Common myeloid progenitor, CD34-positive (primary cell): Measurements from ENCODE around the gene PCLO.

Source experiments
- CTCF ChIA-PET: fragments of 350-600 bp; sonication (Branson Sonifier 250); formaldehyde crosslinking; loops from one replicate; lab custom pipeline; 2021; ENCODE audit warnings: antibody characterized with exemption; lab: Charles Lee
- POLR2A ChIA-PET: fragments of 350-600 bp; sonication (Branson Sonifier 250); formaldehyde crosslinking; loops from one replicate; lab custom pipeline; 2021; ENCODE audit warnings: antibody characterized with exemption; lab: Charles Lee
- DNase-seq, 3 donors: peaks; one replicate each; pipeline versions ENCODE4 v3.0.0 to v3.0.0-alpha.2; 2013
- H3K27ac ChIP-seq, 2 experiments: 1 replicate in 1 of 2; 2 replicates in 1 of 2; pipeline ENCODE4 v1.7.0; 2013; ENCODE audit warnings: inconsistent platforms in 2 of 2, low read length in 2 of 2, mild to moderate bottlenecking in 2 of 2, low read depth in 1 of 2, moderate library complexity in 1 of 2; ENCODE audit not compliant: severe bottlenecking in 2 of 2, insufficient read depth in 1 of 2, poor library complexity in 1 of 2
- H3K27me3 ChIP-seq, 5 experiments: replicated peaks in 2 of 5; 1 replicate in 3 of 5; 2 replicates in 2 of 5; pipeline versions ENCODE4 v1.6.1 to v1.7.0; 2013; ENCODE audit warnings: low read length in 4 of 5, mild to moderate bottlenecking in 2 of 5, moderate library complexity in 2 of 5, inconsistent platforms in 1 of 5; ENCODE audit not compliant: insufficient read depth in 5 of 5, control insufficient read depth in 4 of 5
- H3K36me3 ChIP-seq, 4 experiments: 1 replicate in 2 of 4; 2 replicates in 2 of 4; pipeline versions ENCODE4 v1.6.1 to v1.7.0; 2013; ENCODE audit warnings: low read length in 3 of 4, control low read depth in 1 of 4, mild to moderate bottlenecking in 1 of 4; ENCODE audit not compliant: control insufficient read depth in 4 of 4, insufficient read depth in 4 of 4
- H3K4me1 ChIP-seq, 4 experiments: 1 replicate in 3 of 4; 2 replicates in 1 of 4; pipeline versions ENCODE4 v1.6.1 to v1.7.1; 2013; ENCODE audit warnings: low read length in 3 of 4, mild to moderate bottlenecking in 3 of 4, control low read depth in 1 of 4, inconsistent platforms in 1 of 4, moderate library complexity in 1 of 4; ENCODE audit not compliant: control insufficient read depth in 4 of 4, insufficient read depth in 4 of 4; ENCODE audit errors: control extremely low read depth in 1 of 4
- H3K4me3 ChIP-seq, 7 experiments: 1 replicate in 4 of 7; 2 replicates in 3 of 7; pipeline versions ENCODE4 v1.5.1 to v1.7.0; 2013; ENCODE audit warnings: mild to moderate bottlenecking in 7 of 7, low read length in 6 of 7, moderate library complexity in 6 of 7, inconsistent platforms in 2 of 7, low read depth in 2 of 7, control low read depth in 1 of 7; ENCODE audit not compliant: insufficient read depth in 4 of 7, control insufficient read depth in 1 of 7; ENCODE audit errors: extremely low read depth in 1 of 7
- H3K9me3 ChIP-seq, 5 experiments: 1 replicate in 4 of 5; 2 replicates in 1 of 5; pipeline versions ENCODE4 v1.6.1 to v1.7.1; 2013; ENCODE audit warnings: low read length in 4 of 5, mild to moderate bottlenecking in 2 of 5, inconsistent platforms in 1 of 5, low read depth in 1 of 5, moderate library complexity in 1 of 5; ENCODE audit not compliant: control insufficient read depth in 4 of 5, insufficient read depth in 2 of 5; ENCODE audit errors: control extremely low read depth in 1 of 5
- WGBS: methylation state at CpG from one replicate; pipeline ENCODE4 v1.1.5; 2013; ENCODE audit not compliant: insufficient coverage; 5-methylcytosine and 5-hydroxymethylcytosine counted together

The PCLO gene

GRCh38 chr7:82729172-82730030 lies 433.3 kb downstream of the PCLO start:
- WGBS: 85% methylated on average over 2 of the region's 8 CpGs
- H3K27me3 ChIP-seq: no peaks in the 10 kb centered on the region
- DNase-seq: peak; percentile 34 to 60 (median 47)
- no peak overlapping the region for H3K27ac ChIP-seq
- POLR2A ChIA-PET: no interaction called here
- H3K9me3 ChIP-seq: no peaks in the 10 kb centered on the region
- H3K4me3 ChIP-seq: no peak overlapping the region
- no peaks in the 10 kb centered on the region for H3K36me3 ChIP-seq
- no peaks in the 10 kb centered on the region for H3K4me1 ChIP-seq
- CTCF ChIA-PET: interaction anchor here (0.7 to 3.5 kb wide), 10 partner anchors 8 to 1230 kb away, joined by 3 to 22 read pairs (median 4); no protein-coding TSS in a partner anchor

GRCh38 chr7:82726038-82726800 lies 436.5 kb downstream of the PCLO start:
- Histone ChIP-seq H3K4me3 (no peak overlapping the region), H3K9me3 (no peaks in the 10 kb centered on the region), H3K36me3 (no peaks in the 10 kb centered on the region), H3K27ac (no peak overlapping the region), H3K27me3 (no peaks in the 10 kb centered on the region), H3K4me1 (no peaks in the 10 kb centered on the region)
- CTCF ChIA-PET: interaction anchor here (0.9 kb wide), 1 partner anchor 121 kb away, joined by 3 read pairs; no protein-coding TSS in a partner anchor
- WGBS: 93% methylated on average over 3 of the region's 7 CpGs
- DNase-seq: no peak
- POLR2A ChIA-PET: no interaction called here

- Histone ChIP-seq H3K27ac (no peak overlapping the region), H3K27me3 (no peaks in the 10 kb centered on the region), H3K4me1 (no peaks in the 10 kb centered on the region), H3K36me3 (no peaks in the 10 kb centered on the region), H3K4me3 (no peak overlapping the region), H3K9me3 (no peaks in the 10 kb centered on the region)
- DNase-seq: no peak
- ChIA-PET POLR2A (no interaction called here), CTCF (interaction anchor here (0.8 kb wide), 1 partner anchor 246 kb away, joined by 3 read pairs; no protein-coding TSS in a partner anchor)
- WGBS: no CpG with 5 or more reads among the region's 1 CpG
Measured at GRCh38 chr7:82723411-82723810, 439.3 kb downstream of the PCLO start.

- H3K4me3 ChIP-seq: no peak overlapping the region
- no peaks in the 10 kb centered on the region for H3K4me1 ChIP-seq
- DNase-seq: no peak
- H3K9me3 ChIP-seq: no peaks in the 10 kb centered on the region
- H3K27ac ChIP-seq: no peak overlapping the region
- CTCF ChIA-PET: interaction anchor here (0.8 kb wide), 1 partner anchor 246 kb away, joined by 3 read pairs; no protein-coding TSS in a partner anchor
- H3K27me3 ChIP-seq: no peaks in the 10 kb centered on the region
- WGBS: 63% methylated on average over 2 of the region's 3 CpGs
- POLR2A ChIA-PET: no interaction called here
- H3K36me3 ChIP-seq: no peaks in the 10 kb centered on the region
Measured at GRCh38 chr7:82722946-82723345, 439.7 kb downstream of the PCLO start.

- no peaks in the 10 kb centered on the region for H3K27me3 ChIP-seq
- ChIA-PET CTCF (no interaction called here), POLR2A (no interaction called here)
- no peaks in the 10 kb centered on the region for H3K36me3 ChIP-seq
- H3K9me3 ChIP-seq: no peaks in the 10 kb centered on the region
- 69% methylated on average over 2 of the region's 2 CpGs for WGBS
- no peak overlapping the region for H3K4me3 ChIP-seq
- no peak for DNase-seq
- no peaks in the 10 kb centered on the region for H3K4me1 ChIP-seq
- H3K27ac ChIP-seq: no peak overlapping the region
Measured at GRCh38 chr7:82715344-82715743, 447.3 kb downstream of the PCLO start.

GRCh38 chr7:82714883-82715282 lies 447.8 kb downstream of the PCLO start:
- POLR2A ChIA-PET: no interaction called here
- CTCF ChIA-PET: no interaction called here
- H3K27ac ChIP-seq: no peak overlapping the region
- no peaks in the 10 kb centered on the region for H3K36me3 ChIP-seq
- WGBS: 100% methylated on average over 2 of the region's 2 CpGs
- no peak overlapping the region for H3K4me3 ChIP-seq
- DNase-seq: no peak
- no peaks in the 10 kb centered on the region for H3K9me3 ChIP-seq
- no peaks in the 10 kb centered on the region for H3K4me1 ChIP-seq
- no peaks in the 10 kb centered on the region for H3K27me3 ChIP-seq

GRCh38 chr7:82713506-82713905 lies 449.2 kb downstream of the PCLO start:
- ChIA-PET POLR2A (no interaction called here), CTCF (no interaction called here)
- H3K27me3 ChIP-seq: no peaks in the 10 kb centered on the region
- DNase-seq: no peak
- no peak overlapping the region for H3K27ac ChIP-seq
- no peak overlapping the region for H3K4me3 ChIP-seq
- no peaks in the 10 kb centered on the region for H3K36me3 ChIP-seq
- H3K9me3 ChIP-seq: no peaks in the 10 kb centered on the region
- WGBS: no CpG with 5 or more reads among the region's 2 CpGs
- no peaks in the 10 kb centered on the region for H3K4me1 ChIP-seq
